ENCODE measurements around the gene ERMAP.

DNA sequence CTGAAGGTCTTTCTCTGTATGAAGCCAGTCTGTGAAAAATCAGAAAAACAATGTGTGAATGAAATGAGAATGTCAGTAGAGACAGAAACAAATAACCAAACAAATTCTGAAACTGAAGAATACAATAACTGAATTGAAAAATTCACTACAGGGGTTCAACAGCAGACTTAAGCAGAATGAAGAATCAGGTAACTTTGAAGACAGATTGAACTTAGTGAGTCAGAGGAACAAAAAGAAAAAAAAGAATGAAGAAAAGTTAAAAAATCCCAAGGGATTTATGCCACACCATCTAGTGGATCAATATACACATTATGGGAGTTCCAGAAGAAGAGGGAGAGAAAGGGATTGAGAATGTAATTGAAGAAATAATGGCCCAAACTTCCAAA, 44.1 kb downstream of the ERMAP start:
- TF ChIP-seq CTCF (IDR thresholded peaks at IDR 0.05; ENCODE audit: insufficient read depth, low read length) (no peak), POLR2AphosphoS5 (IDR thresholded peaks at IDR 0.05; ENCODE audit: low read depth) (no peak), SPI1 (IDR thresholded peaks at IDR 0.05; ENCODE audit: borderline replicate concordance, low read depth) (no peak)

Data from HL-60 (cell line).